Nucleus accumbens (tissue), 56 donors: ENCODE measurements around the gene BAZ2A.

Experiments used
- DNase-seq, 56 donors: peaks; one replicate each; lab custom pipeline; 2025; lab: John Stamatoyannopoulos, UW

The BAZ2A gene

DNA sequence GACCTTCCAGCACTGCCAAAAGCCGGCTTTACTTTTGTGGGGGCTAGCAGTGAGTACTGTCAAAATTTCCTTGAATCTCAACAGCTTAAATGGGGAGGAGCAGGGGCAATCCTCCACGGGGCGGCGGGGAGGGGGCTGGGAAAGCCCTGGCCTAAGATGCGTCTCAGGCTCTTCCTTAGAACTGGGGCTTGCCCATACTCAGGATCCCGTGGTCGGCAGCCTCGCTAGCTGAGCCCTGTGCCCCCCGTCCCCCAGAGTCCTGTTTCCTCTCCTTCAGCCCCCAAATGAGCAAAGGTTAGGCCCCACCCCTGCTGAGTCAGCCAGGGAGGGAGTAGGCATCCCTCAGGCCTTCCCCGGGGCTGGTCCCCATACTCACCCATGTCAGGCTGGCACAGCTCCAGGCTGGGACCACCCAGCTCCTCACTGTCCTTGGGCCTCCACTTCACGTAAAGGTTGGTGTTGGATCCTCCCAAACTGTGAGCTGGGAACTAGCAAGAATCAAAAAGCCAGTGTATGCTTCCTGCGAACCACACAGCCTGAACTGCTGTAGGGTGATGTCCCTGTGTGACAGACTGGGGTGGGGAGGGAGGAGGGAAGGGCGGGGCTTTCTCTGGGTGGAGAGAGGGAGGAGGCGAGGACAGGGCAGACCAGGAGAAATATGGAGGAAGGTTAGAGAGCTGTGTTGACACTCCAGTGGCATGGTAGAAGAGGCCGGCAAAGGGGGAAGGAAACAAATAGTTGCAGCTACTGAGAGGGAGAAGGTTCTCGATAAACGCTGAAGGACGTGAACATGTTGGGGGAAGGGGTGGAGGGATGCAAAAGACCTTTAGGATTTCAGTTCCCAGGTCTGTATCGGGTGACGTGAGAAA lies 5.9 kb upstream of the BAZ2A start:
- DNase-seq: peak in 55 of 56 donors; percentile 49 to 91 (median 76)

DNA sequence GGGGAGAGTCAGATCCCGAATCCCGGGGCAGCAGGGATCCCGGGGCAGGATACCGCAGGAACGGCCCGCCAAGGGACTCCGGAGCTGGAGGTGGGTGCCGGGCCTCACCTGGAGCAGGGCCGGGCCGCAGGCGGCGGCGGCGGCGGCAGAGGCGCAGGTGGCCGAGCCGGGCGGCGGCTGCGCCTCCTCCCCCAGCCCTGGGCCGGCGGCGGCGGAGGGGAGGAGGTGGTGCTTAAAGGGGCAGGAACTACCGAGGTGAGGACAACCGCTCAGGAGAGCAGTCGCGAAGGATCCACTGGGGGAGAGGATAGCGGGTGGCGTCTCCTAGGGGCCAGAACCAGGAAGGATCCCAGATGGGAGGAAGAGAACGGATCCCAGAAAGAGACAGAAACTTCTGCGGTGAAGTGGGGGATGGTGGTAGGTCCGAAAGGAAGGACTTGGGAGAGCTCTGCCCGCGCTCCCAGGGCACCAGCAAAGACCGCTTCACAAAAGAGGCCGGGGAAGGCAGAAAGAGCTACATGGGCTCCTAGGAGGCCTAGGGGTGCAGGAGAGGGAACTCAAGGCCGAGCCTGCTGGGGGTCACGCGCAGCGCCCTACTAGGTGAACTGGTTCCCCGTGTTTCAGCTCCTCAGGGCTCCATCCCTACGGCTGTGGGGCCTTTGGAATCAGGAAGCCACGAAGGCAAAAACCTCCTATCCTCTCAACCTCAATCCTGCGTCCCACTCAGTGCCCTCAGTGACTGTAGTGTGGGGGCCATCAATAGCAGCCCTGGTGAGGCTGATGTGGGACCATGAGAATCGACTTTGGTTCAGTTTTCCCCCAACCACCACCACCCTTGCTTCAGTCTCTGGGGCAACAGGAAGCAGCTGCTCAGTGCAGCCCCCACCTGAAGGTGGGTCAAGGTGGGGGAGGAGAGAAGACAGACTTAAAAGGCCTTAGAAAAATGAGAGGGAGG lies 5.0 kb upstream of the BAZ2A start:
- peak in 48 of 56 donors; percentile 16 to 78 (median 49) for DNase-seq

- DNase-seq: peak in 16 of 56 donors; percentile 3 to 61 (median 35)
Measured at GRCh38 chr12:56634242-56634836, 4.2 kb upstream of the BAZ2A start.

- no peak for DNase-seq
Measured at GRCh38 chr12:56633468-56634241, 3.5 kb upstream of the BAZ2A start.

DNA sequence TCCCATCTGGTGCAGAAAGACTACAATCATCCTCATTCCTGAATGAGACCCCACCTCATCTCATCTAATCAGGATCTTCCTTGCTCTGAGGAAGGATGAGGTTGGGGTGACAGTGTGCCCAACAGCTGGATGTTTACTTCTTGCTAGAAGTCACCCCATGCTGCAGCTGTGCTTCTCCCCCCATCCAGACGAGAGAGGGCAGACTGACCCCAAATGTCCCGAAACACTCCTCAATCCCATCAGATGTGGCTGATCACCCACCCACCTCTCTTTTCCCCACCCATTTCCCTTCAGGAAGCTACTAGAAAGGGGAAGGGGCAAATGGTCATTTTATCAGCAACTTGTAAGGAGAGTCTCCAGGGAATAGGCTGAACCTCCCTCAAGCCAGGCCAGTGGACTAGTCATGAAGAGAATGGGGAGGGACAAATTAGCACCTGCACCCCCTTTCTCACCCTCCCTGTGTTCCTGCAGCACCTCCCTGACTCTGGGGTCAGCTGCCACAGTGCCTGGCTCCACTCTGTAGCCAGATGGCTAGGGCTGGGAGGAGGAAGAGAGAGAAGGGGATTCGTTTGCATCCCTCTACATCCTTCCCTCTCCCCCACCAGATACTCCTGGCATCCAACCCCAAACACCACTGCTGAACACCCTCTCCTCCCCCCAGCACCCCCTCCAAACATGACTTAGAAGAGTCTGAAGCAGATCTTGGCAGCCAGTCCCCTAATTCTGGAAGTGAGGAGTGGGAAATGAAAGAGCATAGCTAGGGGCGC lies 2.8 kb upstream of the BAZ2A start:
- peak in 1 of 56 donors; percentile 4 for DNase-seq

DNA sequence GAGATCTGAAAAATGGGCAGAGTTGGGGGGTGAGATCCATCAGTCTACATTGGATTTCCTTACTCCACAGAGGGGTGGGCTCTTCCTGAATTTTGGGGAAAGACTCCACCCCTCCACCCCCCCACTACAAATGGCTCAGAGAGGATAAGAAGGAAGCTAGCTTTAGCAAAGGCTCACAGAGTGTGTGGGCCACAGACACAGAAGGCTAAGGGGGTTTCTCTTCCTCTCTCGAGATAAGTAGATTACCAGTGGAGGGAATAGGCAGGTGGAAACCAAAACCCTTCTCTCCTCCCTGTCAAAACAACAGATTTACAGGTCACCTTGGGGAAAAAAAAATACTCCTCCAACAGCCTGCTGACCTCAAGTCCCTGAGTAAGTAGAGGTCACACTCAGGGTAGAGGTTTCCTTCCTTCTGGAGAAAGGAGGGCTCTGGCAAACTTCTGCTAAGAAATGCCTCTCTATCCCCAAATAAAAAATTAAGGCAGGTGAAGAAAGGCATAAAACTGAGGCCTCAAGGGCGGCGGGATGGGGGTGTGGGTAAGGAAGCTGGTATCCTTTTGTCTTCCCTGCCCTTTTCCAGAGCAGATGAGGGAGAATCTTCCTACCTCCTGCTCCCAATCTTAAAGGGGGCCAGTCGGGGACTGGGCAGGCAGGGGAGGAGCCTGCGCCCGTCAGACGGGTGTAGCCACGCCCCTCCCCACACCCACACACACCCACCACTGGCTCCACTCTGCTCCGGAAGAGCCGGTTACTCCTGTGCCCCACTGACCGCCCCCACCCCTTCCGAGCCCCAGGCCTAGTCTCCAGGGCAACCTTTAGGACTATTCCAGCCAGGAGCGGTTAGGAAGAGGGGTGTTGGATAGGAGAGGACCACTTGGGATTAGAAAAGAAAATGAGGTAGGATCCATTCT lies 1.9 kb upstream of the BAZ2A start:
- DNase-seq: peak in 31 of 56 donors; percentile 1 to 59 (median 19)

GRCh38 chr12:56629459-56630179 lies 507 bp downstream of the BAZ2A start:
- DNase-seq: peak in 39 of 56 donors; percentile 16 to 73 (median 47)

DNA sequence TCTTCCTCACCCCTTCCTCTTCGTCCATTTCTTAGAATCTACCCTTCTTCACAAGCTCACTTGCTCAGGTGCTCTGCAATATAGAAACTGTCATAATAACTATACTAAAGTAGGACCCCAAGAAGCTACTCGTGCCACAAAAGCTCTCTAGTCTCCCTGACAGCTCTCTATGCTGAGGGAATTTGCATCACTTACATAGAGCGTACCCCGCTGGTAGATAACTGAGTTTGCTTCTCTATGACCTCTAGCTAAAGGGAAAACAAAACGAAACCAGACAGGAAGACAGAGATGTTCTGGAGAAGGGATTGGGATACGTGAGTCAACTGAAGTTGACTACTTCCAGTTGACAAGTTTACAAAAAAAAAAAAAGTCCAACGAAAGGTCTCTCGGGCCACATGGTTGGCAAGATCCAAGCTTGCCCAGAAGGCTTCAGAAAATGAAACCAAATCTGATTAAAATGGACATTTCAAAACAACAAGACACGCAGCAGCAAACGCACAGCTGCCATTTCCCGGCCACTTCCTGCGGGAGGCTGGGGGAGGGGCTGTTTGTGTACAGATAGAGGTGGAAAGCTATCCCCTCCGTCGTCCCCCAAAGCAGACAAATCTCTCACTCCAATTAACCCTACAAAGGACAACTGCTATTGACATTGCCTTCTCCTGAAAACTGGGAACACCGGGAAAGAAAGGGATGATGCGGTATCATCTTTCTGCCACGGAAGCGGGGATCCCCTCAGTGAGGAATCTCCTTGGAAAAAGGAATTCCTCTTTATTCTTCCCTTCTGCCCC lies 1.3 kb downstream of the BAZ2A start:
- peak in 43 of 56 donors; percentile 18 to 68 (median 37) for DNase-seq

GRCh38 chr12:56626701-56627100 lies 3.4 kb downstream of the BAZ2A start:
- DNase-seq: no peak

- DNase-seq: no peak
Measured at GRCh38 chr12:56622535-56622934, 7.6 kb downstream of the BAZ2A start.

DNA sequence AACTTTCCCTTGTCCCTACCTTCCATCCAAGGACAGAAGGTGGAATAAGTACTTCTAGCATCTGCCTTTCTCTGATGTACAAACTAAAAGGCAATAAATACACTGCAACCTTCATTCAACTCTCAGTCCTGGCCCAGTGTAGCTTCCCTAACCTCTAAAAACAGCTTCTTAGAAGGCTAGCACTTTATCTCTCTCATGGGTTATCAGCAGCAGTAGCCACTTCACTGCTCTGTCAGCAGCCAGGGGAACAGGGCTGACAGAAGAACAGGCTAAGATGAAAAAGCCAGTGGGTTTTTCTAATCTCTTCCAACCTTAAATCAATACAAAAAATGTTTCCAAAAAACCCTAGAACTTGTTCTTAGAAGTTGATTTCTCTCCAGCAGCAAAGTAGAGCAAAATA lies 13.2 kb downstream of the BAZ2A start:
- DNase-seq: no peak

GRCh38 chr12:56616244-56616643 lies 13.9 kb downstream of the BAZ2A start:
- no peak for DNase-seq

DNA sequence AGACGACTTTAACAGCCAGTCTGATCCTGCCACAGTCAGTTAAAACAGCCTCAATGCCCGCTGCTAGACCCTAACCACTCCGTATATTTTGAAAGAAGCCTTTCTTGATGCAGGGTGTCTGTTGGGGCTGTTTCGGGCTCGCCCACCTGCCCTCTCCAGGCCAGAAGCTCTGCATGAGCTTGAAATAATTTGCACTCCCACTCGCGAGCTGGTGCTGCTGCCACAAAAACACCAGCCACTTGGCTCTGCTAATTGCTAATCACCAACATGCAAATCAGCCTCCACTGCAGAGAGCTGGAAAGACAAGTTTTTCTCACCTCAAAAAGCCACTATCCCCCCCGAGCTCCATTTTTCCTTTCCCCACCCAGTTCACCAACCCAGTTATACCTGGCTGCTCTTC lies 15.5 kb downstream of the BAZ2A start:
- DNase-seq: peak in 19 of 56 donors; percentile 9 to 59 (median 22)

DNA sequence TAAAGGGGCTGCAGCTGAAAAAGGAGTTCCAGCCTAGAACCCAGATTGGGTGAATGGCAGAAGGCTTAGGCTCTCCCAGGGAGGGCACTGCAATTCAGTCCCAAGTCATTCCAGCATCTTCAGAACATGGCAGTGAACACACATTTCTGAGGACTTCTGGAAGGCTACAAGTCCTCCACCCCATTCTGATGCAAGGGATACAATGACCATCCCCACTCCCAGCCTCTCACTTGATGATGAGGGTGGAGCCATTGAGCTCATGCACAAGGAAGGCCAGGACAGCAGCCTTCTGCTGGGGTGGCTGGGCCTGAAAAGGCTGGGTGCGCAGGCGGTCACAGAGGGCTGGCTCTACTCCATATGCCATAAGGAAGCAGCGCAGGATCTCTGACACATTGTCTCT lies 25.8 kb downstream of the BAZ2A start:
- DNase-seq: no peak

GRCh38 chr12:56602239-56602638 lies 27.9 kb downstream of the BAZ2A start:
- no peak for DNase-seq

DNA sequence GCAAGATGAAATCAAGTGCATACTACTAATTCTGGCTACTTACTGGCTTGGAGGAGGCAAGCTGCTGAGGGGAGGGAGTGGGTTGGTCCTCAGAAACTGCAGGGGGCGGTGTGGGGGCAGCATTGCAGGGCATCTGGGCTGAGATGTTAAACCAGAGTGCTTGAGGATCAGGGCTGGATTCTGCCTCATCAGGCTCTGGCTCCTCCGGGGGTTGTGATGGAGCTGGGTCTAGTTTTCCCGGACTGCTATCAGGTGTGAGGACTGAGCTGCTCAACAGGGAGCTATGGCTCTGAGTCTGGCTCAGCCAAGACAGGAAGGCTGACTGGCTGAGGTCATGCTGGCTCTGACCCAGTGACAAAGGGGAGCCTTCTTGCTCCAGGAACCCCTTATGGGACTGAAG lies 28.6 kb downstream of the BAZ2A start:
- no peak for DNase-seq

DNA sequence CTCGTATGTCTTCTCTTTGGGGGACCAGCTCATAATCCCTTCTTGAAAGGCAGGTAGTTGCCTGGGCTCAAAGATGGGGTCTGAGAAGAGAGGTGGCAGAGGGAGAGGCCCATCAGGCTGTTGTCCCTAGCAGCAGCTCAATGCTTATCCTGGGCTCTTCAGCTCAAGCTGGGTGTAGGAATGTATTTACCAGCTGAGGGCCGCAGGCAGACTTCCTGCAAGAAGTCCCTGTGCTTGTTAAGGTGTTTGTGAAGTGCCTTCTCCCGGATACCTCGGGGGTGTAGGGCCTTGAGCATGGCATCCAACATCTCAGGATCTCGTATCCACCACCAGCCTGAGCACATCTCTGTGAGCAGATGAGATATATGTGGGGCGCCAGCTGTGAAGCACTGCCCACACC lies 29.4 kb downstream of the BAZ2A start:
- no peak for DNase-seq
